Measurements from ENCODE around the gene GAL3ST3. TPM values are rescaled to one million over a fixed set of nuclear protein-coding genes. Genes with fewer than 3 reads are reported as not detected.
"Not testable (repeated sequence)": the region's sequence is repeated elsewhere in the genome, so short reads cannot be mapped to it uniquely, and the experiment has no call there.

GAL3ST3 gene, protein sequence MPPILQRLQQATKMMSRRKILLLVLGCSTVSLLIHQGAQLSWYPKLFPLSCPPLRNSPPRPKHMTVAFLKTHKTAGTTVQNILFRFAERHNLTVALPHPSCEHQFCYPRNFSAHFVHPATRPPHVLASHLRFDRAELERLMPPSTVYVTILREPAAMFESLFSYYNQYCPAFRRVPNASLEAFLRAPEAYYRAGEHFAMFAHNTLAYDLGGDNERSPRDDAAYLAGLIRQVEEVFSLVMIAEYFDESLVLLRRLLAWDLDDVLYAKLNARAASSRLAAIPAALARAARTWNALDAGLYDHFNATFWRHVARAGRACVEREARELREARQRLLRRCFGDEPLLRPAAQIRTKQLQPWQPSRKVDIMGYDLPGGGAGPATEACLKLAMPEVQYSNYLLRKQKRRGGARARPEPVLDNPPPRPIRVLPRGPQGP
- total RNA-seq (2014; rRNA removed; shearing (Covaris generic)) (not detected in 2 replicates), total RNA-seq (2022) (not detected in 2 replicates), Bru-seq, nascent RNA (percentile 11 among the genes with signal in this experiment), BruChase-seq, experiment 1, labeled RNA remaining after a 6-hour chase (percentile 15 among the genes with signal in this experiment), BruChase-seq, experiment 2, labeled RNA remaining after a 2-hour chase (not detected)
- long read RNA-seq: 0 reads

DNA sequence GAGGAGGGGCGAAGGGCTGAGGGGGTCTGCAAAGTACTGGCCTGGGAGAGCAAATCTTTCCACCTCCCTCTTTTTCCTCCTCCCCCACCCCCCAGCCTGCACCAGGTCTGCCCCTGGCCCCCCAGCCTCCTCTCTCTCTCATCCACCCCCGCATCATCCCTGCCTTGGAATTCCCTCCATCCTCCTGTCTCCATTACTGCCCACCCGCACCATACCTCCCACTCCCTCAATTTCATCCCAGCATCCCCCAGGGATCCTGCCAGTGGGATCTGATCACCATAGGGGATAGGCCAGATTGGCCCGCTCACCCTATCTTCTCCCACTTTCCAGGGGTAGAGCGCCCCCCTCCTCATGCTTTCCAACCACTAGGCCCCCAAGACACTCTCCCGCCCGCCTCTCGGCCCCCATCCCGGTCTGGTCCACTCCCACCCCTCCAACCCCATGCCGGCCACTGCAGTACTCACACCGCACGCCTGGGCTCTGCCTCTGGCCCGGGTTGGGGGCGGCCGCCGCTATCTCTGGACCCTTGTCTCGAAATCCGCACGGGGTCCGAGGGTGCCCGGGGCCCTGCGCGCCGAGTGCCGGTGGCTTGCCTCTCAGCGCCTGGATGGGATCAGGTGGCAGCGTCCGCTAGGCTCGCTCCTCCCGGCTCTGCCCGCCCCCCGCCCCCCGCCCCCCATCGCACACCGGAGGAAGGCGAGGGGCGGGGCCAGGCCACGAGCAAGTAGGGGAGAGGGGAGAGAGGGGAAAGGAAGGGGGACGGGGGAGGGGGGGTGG lies at the start of gene GAL3ST3:
TSS of gene GAL3ST3 (minus strand) at position 615 of the 777 bp plus-strand sequence. CDS start 3,746 bp downstream, outside the sequence.
- Histone ChIP-seq H3K4me1 (ENCODE audit: insufficient read depth, low read length, poor library complexity, severe bottlenecking) (peaks cover 34% of the 10 kb centered on the region), H4K20me1 (ENCODE audit: insufficient read depth, low read length) (no peaks in the 10 kb centered on the region), H3K9me3 (ENCODE audit: low read length) (no peaks in the 10 kb centered on the region), H3K27ac (ENCODE audit: low read depth, low read length, poor library complexity, severe bottlenecking) (no peak within 1 kb of the TSS), H3K9me2 (ENCODE audit: insufficient read depth, low read length) (no peaks in the 10 kb centered on the region), H3K4me2 (ENCODE audit: low read length) (no peak within 1 kb of the TSS), H3K4me3 (ENCODE audit: low read depth, low read length, poor library complexity, severe bottlenecking) (no peak within 1 kb of the TSS), H2AFZ (ENCODE audit: low read length) (no peak within 1 kb of the TSS), H3K79me2 (ENCODE audit: insufficient read depth, low read depth, low read length) (peaks cover 16% of the 10 kb centered on the region), H3K36me3 (ENCODE audit: insufficient read depth, low read length) (peaks cover 13% of the 10 kb centered on the region; the same call in 1 of the 2 replicates)
- no peak for TF ChIP-seq EZH2phosphoT487 (IDR thresholded peaks at IDR 0.05; ENCODE audit: borderline replicate concordance, low read depth, low read length)
- TF ChIP-seq, protein P1, sequence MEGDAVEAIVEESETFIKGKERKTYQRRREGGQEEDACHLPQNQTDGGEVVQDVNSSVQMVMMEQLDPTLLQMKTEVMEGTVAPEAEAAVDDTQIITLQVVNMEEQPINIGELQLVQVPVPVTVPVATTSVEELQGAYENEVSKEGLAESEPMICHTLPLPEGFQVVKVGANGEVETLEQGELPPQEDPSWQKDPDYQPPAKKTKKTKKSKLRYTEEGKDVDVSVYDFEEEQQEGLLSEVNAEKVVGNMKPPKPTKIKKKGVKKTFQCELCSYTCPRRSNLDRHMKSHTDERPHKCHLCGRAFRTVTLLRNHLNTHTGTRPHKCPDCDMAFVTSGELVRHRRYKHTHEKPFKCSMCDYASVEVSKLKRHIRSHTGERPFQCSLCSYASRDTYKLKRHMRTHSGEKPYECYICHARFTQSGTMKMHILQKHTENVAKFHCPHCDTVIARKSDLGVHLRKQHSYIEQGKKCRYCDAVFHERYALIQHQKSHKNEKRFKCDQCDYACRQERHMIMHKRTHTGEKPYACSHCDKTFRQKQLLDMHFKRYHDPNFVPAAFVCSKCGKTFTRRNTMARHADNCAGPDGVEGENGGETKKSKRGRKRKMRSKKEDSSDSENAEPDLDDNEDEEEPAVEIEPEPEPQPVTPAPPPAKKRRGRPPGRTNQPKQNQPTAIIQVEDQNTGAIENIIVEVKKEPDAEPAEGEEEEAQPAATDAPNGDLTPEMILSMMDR (conservative IDR thresholded peaks at IDR 0.05; ENCODE audit: low read length): no peak
- DNase-seq (ENCODE audit: low spot score): no peak
- intact Hi-C loops (cut with micrococcal nuclease; ENCODE audit: unreplicated experiment): no loop called here
- ChIA-PET POLR2A (no interaction called here), CTCF (ENCODE audit: unreplicated experiment) (interaction anchor here (0.5 kb wide), 1 partner anchor 240 kb away, joined by 8 read pairs; the partner anchor contains the start of gene YIF1A)
- no TSS peak for BruUV-seq (replicated peaks)

DNA sequence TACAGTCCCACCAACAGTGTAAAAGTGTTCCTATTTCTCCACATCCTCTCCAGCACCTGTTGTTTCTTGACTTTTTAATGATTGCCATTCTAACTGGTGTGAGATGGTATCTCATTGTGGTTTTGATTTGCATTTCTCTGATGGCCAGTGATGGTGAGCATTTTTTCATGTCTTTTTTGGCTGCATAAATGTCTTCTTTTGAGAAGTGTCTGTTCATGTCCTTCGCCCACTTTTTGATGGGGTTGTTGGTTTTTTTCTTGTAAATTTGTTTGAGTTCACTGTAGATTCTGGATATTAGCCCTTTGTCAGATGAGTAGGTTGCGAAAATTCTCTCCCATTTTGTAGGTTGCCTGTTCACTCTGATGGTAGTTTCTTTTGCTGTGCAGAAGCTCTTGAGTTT lies 43.2 kb upstream of the GAL3ST3 start:
- DNase-seq (ENCODE audit: low spot score); H3K36me3 ChIP-seq (ENCODE audit: insufficient read depth, low read length); CTCF ChIA-PET (ENCODE audit: unreplicated experiment); POLR2A ChIA-PET; intact Hi-C loops (cut with micrococcal nuclease; ENCODE audit: unreplicated experiment); BruUV-seq (replicated peaks); H3K4me3 ChIP-seq (ENCODE audit: low read depth, low read length, poor library complexity, severe bottlenecking); H3K27ac ChIP-seq (ENCODE audit: low read depth, low read length, poor library complexity, severe bottlenecking); H3K9me2 ChIP-seq (ENCODE audit: insufficient read depth, low read length); H2AFZ ChIP-seq (ENCODE audit: low read length); H4K20me1 ChIP-seq (ENCODE audit: insufficient read depth, low read length); H3K4me2 ChIP-seq (ENCODE audit: low read length); H3K9me3 ChIP-seq (ENCODE audit: low read length): not testable (repeated sequence)
- H3K79me2 ChIP-seq (ENCODE audit: insufficient read depth, low read depth, low read length): peaks cover 35% of the 10 kb centered on the region
- H3K4me1 ChIP-seq (ENCODE audit: insufficient read depth, low read length, poor library complexity, severe bottlenecking): peaks cover 33% of the 10 kb centered on the region

DNA sequence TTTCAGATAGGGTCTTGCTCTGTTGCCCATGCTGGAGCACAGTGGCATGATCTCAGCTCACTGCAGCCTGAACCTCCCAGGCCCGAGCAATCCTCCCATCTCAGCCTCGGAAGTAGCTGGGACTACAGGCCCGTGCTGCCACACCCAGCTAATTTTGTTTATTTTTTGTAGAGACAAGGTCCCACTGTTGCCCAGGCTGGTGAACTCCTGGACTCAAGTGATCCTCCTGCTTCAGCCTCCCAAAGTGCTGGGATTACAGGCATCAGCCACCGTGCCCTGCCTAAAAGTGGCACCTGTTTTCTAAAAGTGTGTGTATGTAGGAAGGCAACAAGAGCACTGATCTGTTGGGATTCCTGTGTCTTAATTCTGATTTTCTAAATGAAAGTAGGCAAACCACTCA lies 41.3 kb upstream of the GAL3ST3 start:
- peaks cover 4% of the 10 kb centered on the region; the same call in 1 of the 2 replicates for H3K36me3 ChIP-seq (ENCODE audit: insufficient read depth, low read length)
- H4K20me1 ChIP-seq (ENCODE audit: insufficient read depth, low read length): no peaks in the 10 kb centered on the region
- no peak overlapping the region for H3K4me2 ChIP-seq (ENCODE audit: low read length)
- BruUV-seq (replicated peaks): no TSS peak
- intact Hi-C loops (cut with micrococcal nuclease; ENCODE audit: unreplicated experiment): no loop called here
- no peak for DNase-seq (ENCODE audit: low spot score)
- peaks cover 47% of the 10 kb centered on the region for H3K79me2 ChIP-seq (ENCODE audit: insufficient read depth, low read depth, low read length)
- no peaks in the 10 kb centered on the region for H3K9me3 ChIP-seq (ENCODE audit: low read length)
- CTCF ChIA-PET (ENCODE audit: unreplicated experiment): no interaction called here
- TF ChIP-seq, protein P1 (conservative IDR thresholded peaks at IDR 0.05; ENCODE audit: low read length): no peak
- no peak for TF ChIP-seq EZH2phosphoT487 (IDR thresholded peaks at IDR 0.05; ENCODE audit: borderline replicate concordance, low read depth, low read length)
- peaks cover 40% of the 10 kb centered on the region for H3K4me1 ChIP-seq (ENCODE audit: insufficient read depth, low read length, poor library complexity, severe bottlenecking)
- POLR2A ChIA-PET: interaction anchor here (1.9 kb wide), 1 partner anchor 11 kb away, joined by 10 read pairs; no protein-coding TSS in a partner anchor
- H3K4me3 ChIP-seq (ENCODE audit: low read depth, low read length, poor library complexity, severe bottlenecking): no peak overlapping the region
- no peak overlapping the region for H2AFZ ChIP-seq (ENCODE audit: low read length)
- H3K27ac ChIP-seq (ENCODE audit: low read depth, low read length, poor library complexity, severe bottlenecking): no peak overlapping the region
- H3K9me2 ChIP-seq (ENCODE audit: insufficient read depth, low read length): no peaks in the 10 kb centered on the region
